GM19467 (cell line): ENCODE results near the gene PARVB.
A peak's percentile ranks its signal among the peaks of the same experiment; 100 is the strongest.

ENCODE experiments used
- ATAC-seq: cut with Tn5 transposase; IDR thresholded peaks from one replicate; pipeline ENCODE4 v1.9.1; 2021; ENCODE audit warnings: mild to moderate bottlenecking, moderate library complexity; ENCODE audit not compliant: unreplicated experiment

Gene PARVB

DNA sequence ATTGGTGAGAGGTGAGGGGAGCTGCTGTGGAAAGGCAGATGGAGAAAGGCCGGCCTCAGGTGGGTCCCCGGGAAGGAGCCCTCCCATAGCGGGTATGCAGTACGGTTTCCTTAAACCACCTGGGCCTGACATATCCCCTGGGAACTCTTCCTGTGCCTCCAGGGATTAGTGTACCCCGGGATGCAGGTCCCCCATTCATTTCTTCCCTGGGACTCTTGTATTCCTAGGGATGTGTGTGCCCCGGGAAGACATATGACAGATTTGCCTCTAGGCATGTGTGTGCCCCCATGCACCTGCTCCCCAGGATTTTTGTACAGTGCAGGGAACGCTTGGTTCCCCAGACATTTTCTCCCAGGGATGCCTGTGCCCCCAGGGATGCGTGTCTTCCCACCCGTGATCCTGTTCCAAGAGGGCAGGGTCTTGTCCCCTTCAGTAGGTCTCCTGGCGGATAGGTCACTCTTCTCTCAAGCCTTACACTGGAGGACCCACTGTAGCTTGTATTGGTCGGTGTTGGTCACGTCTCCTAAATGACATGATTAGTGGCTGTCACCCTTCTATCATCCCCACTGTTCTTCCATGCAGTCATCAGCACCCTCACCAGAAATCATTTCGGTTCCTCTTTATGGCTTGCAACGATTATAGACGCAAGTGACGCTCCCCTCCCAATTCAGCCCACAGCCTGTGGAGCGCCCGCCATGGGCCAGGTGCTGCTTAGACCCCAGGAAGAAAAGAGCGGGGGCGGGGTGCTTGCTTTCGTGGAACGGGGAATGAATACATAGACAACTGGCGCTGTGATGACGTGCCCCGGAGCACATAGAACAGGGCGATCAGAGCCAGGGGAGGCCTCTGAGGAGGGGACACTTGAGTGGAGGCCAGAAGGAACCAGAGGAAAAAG lies 1.3 kb downstream of the PARVB start:
- ATAC-seq = peak; percentile 49

DNA sequence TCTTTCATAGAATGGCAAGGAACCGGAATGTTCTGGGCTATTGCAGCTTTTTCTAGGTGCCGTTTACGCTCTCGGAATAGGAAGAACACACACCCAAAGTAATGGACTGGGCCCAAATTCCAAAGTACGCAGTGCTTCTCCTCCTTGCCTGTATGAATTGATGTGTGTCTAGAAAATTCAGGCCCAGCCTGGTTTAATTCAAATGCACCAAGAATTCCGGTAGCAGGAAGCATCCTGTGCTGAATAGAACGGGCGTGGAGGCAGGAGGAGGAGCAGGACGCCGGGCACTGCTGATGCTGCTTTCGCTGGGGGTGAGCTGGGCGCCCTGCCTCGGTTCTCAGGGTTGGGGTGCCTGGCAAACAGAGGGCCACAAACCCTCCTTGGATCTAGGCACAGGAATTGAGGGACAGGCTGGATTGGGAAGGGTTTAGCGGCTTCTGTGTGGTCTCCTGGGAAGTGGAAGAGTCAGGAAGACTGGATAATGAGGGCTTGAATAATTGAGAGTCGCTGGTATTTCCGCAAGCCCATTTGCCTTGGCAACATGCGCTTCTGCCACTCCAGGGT lies 2.0 kb downstream of the PARVB start:
- no peak for ATAC-seq

DNA sequence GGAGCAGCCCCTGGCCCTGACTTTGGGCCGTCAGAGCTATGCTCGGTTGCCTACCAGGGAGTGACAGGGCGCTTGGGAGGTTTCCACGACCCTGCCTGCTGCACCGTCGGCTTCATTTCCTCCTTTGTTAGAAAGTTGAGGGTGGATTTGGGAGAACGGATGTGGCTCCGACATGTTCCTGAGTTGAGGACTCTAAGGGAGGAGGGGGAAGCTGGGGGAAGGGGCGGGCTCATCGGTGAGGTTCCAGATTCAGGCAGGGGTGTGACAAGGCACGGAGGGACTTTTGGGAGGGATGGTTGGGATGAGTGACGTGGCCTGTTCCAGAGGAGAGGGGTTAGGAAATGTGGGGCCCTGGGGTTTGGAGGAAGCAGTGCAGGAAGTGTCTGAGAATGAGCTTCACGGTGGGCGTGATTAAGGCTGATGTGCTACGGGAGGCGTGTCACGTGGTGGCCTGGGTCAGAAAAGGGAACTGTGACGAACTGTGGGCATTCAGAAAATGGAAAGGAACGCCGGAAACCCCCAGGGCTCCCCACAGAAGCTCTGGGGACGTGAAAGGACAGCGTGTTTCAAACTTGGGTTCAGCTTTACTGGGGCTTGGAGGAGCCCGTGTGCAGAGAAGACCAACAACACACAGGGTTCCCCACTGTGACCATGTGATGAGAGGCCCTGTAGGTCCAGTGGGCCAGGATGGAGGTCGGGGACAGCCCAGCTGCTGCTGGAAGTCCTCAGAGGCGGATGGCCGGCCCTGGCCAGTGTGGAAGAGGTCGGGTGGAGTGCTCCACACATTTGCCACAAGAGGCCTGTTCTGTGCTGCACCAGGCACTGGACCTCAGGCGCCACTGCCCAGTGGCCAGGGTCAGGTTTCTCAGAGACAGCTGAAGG lies 2.8 kb downstream of the PARVB start:
- ATAC-seq = peak; percentile 59

DNA sequence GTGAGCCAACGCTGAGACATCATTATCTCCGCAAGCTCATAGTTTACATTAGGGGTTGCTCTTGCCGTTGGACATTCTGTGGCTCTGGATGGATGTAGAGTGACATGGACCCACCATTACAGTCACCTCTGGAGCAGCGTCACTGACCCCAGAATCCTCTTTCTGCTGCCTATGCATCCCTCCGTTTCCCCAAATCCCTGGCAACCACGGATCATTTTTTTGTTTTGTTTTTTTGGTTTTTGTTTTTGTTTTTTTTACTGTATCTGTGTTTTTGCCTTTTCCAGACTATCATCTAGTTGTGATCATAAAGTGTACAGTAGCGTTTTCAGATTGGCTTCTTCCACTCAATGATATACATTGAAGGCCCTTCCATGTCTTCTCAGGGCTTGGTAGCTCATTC lies 4.0 kb downstream of the PARVB start:
- no peak for ATAC-seq

DNA sequence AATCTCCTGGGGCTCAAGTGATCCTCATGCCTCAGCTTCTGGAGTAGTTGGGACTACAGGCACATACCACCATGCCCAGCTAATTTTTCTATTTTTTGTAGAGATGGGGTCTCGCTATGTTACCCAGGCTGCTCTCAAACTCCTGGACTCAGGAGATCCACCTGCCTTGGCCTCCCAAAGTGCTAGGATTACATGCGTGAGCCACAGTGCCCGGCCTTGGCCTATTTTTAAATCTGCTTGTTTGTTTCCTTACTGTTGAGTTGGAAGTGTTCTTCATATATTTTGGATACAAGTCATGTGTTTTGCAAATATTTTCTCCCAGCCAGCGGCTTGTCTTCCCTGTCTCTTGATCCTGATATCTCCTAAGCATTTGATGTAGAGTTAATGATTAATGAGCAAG lies 5.0 kb downstream of the PARVB start:
- ATAC-seq = no peak

DNA sequence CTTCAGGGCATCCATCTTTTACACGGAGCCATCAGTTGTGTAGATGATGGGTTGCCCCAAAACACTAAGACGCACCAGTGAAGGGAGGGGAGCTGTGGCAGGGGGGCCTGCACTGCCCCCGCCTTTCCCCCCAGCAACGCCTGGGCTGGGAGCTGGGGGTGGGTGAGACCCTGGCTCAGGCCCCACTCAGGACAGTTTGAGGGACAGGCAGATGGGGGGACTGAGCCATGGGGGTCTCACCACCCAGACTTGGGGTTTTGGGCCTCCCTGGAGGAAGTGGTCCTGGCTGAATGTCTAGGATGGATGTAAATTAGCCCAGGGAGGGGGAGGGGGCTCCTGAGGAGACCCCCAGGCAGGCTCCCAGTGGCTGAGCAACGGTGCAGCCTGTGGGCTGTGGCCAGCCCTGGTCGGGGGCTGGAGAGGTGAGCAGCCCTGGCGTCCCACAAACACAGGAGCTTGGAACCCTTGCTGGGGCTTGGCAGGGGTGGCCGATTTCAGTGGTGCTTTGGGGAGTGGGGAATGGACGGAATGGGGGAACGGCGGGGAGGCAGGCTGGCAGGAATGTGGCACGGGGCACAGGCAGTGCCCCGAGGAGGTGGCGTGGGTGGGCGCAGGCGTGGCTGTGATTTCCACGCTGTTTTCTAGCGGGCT lies 6.1 kb downstream of the PARVB start:
- ATAC-seq = no peak

DNA sequence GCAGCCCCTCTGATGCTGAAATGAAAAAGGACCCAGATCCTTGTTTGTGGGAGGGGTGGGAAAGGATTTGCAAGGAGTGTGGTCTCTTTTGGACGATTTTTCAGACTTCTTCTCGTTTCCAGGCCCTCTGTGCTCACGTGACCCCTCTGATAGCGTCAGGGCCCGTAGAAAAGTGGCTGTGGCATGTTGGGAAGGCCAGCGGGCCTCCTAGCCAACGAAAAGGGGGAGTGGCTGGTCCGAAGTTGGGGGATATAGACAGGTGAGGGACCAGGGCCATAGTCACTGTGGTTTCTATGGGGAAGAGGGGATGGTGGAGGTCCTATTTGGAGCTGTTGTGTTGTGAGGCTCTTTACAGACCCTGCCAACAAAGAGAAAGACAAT lies 6.6 kb downstream of the PARVB start:
- no peak for ATAC-seq

DNA sequence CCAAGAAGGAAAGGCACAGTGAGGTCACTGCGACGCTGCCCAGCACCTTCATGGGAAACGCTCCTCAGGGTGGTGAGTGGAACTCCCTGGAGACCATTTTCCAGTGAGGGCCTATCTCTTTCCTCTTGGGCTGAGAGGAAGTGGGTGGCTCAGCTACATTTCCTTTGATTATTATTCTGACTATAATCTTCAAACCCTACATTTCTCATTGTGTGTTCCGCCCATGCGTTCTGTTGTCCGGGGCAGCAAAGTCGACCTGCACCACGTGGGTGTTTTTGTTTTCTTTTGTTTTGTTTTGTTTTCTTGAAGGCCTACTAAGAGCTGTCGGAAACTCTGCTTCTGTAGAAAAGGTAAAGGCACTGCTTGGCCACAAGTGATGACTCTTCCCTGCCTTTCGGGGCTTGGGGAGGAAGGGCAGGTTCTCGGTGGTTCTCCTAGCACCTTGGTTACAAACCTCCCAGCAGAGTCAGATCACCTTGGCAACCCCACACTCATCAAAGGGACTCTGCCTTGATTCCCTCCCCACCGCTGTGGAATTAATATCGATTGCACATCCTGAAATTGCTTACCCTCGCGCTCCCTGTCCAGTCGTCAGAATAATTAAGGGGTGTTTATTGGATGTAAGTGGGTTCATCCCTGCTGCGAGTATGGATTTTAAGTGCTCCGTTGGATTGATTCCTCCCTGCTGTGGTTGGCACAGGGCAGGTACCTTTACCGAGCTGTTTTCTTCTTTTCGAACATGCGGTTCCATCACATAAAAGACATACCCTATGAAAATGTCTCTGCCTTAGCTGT lies 7.3 kb downstream of the PARVB start:
- ATAC-seq = no peak

DNA sequence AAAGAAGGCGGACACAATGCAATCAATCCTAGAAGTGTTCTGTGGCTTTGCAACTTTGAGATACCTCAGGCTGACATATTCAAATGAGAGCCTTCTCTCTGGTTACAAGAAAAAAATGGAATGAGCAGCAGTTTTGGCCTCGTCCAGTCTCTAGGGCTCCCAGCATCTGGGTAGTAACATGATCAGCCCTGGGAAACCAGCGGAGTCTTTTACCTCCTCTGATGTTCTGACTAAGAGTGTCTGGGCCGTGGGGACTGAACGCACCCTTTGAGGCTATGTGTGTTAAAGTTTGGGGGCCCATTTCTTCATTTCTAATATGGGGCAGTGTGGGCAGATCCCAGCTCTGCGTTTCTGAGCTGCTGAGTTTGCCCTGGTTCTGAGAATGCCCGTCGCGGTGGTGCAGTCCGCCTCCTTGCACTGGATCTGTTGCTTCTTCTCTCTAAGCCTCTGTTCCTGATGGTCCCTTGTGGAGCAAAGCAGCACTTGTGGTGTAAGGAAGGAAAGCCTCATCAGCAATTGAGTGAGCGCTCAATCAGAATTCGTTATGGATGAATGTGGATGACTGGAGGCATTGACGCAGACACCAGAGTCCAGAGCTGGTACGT lies 8.1 kb downstream of the PARVB start:
- no peak for ATAC-seq

DNA sequence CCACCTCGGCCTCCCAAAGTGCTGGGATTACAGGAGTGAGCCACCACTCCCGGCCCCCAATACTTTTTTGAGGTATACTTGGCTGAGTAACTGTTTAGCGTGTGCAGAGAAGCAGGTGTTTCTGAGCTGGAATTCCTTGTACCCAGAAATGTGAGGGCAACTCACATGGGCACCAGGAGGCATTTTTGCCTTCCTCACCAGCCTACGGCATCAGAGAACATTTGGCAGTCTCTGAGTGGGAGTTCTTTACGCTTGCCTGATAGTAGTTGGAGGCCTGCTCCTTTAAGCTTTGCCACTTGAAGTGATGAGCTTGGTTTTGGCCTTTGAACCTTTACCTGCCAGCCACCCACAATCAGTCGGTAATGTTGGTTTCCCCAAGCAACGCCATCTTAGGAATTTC lies 9.2 kb downstream of the PARVB start:
- ATAC-seq = no peak

DNA sequence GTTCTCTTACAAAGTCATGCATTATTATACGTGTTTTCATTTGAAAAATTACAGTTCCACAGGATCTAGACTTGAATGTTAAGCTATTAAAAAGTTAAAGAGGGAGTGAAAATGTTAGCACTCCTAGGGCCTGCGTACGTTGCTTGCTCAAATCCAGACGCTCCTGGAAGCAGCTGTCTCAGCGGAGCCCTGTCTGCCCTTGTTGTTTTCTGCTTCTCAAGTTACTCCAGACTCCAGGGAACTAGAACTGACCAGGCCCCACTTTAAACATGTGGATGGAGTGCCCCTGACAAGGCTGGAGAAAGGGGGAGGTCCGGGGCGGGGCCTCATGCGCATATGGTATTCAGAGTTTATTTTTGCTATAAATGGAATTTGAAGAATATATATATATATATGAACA lies 9.6 kb downstream of the PARVB start:
- ATAC-seq = no peak

DNA sequence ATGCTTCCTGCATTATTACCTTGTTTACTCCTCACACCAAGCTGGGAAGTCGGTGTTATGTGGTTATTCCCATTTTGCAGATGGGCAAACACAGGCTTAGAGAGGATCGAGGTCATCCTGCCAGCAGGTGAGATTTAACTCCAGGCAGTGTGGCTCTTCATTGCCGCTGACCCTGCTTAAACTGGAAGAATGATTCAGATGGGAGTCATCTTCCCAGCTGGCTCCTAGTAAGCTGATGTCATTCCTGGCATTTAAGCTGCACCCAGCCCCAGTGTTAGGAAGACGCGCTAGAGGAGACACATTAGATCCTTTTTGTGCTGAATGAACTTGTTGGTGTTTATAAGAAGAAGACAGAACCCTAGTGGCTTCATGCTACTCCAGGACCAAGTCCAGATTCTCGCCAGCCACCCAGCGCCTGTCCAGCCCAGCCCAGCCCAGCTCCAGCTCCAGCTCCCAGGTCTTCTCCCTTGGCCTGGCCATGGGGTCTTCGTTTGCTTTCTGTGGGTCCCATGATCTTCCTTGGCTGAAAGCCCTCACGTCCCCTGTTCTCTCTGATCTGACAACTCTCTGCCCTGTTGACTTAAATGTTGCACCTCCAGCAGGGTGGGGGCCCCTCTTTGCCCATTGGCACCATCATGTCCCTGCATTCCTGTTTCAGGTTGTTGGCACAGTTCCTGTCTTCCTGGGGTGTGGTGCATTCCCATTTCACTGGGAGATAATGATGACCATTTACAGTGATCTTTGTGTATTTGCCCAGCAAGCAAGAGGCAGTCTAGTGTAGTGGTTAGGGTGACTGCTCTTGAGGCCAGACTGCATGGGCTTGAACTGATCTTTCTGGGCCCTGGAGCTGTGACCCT lies 13.6 kb downstream of the PARVB start:
- no peak for ATAC-seq

DNA sequence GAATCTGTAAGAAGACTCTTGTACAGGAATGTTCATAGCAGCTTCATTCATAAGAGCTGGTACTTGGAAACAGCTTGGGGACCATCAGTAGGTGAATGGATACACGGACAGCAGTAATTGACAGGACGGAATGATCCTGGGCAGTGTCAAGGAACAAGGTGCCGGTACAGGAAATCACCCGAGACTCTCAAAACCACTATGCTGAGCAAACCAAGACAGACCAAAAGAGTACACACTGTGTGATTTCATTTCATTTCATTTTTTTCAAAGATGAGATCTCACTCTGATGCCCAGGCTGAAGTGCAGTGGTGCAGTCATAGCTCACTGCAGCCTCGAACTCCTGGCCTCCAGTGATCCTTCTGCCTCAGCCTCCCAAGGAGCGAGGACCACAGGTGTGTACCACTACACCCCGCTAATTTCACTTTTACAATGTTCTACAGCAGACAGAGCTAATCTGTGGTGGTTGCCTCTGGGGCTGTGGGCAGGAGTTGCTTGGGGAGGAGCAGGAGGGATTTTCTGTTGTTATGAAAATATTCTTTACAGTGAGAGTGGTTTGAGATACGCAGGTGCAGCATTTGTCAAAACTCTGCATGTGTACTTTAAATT lies 15.6 kb downstream of the PARVB start:
- no peak for ATAC-seq

DNA sequence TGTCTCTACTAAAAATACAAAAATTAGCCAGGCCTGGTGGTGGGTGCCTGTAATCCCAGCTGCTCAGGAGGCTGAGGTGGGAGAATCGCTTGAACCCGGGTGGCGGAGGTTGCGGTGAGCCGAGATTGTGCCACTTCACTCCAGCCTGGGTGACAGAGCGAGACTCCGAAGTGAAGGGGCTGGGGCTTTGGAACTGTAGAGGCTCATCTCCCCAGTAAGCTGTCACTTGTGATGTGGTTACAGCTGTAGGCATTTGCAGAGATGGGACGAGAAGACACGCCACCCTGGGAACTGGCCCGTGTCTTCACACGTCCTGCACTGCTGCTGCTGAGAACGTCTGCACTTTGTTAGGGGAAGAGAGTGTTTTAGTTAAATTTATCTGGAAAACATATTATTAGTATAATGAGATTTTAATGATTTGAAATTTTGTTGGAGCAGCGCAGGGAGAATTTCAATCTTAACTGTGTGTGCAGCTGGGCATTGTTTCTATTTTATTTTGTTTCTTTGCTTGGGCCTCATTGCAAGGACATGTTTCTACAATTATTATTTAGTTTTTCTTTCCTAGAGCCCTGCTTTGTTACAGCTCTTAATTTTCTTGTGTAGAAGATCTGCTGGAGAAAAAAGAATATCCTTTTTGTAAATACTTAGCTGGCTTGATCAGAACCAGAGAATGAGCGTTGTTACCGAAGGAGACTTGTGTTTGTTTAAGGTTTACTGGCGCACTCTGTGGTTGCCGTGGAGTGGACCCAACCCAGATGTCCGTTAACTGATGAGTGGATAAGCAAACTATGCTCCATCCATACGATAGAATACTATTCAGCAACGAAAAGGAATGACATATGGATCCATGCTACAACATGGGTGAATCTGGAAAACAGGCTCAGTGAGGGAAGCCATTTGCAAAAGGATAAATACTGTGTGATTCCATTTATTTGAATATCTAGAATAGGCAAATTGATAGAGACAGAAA lies 18.4 kb downstream of the PARVB start:
- ATAC-seq = no peak

DNA sequence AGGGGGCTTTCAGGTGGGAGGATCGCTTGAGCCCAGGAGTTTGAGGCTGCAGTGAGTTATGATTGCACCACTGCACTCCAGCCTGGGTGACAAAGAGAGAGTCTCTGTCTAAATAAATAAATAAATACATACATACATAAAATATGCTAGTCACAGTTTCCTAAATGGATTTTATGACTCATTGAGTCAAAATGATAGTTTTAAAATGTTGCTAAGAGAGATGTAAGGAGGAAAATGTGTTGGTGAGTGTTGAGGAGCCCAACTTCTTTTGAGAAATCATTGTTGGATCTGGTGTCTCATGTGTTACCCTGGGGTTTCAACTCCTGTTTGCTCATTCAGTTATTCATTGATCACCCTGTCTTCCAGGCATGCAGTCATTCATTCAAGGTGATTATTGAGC lies 21.0 kb downstream of the PARVB start:
- no peak for ATAC-seq

DNA sequence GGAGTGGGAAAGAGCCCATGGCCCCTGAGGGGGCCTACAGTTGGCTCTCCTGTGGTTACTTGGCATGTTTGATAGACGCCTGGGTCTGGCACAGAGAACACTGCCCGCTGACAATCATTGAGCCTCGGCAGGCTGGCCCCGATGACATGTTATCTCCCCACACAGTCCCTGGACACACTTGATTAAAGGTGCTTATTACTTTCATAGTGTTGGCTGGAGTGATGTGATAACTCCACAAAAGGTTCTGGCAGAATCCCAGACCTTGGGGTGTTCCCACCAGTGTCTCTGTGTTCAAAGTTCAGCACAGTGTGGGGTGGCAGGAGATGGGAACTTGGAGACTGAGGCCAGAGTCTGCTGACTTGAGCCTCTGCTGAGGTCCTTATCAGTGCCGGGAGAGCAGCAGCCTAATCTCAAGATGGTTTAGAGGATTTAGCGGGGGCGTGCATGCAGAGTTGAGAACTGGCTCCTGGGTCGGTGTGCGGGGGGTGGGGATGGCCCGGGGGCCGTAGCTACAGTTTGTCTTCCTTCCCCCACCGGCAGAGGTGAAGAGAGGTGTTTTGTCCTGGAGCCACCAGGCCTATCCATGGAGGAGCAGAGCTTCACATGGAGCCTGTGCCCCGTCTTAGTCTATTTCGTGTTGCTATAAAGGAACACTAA lies 22.5 kb downstream of the PARVB start:
- ATAC-seq = no peak

DNA sequence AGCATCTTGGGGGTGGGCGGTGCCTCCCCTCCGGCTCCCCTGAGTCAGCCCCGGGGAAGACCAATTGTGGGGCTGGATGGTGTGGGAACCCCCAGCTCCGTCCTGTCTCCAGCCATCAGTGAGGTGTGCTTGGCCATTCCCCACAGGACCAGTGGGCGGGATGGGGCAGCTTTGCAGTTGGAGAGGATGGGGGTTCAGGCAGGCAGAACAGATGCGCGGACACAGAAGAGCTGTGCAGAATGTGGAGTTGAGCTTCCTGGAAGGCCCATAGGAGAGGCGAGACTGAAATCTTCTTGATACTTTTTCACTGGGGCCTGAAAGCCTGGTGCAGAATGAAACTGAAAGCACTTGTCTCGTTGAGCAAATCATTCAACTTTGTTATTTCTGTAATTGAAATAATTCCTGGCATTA lies 23.8 kb downstream of the PARVB start:
- ATAC-seq = no peak
